IPS DF 4.7 (cell line): ENCODE results near the gene MYO3B.
A peak's percentile ranks its signal among the peaks of the same experiment; 100 is the strongest.

ENCODE experiments used
- DNase-seq: peaks from one replicate; pipeline ENCODE4 v3.0.0-alpha.2; 2013; ENCODE audit warnings: low spot score; ENCODE audit errors: extremely low read depth

MYO3B gene

DNA sequence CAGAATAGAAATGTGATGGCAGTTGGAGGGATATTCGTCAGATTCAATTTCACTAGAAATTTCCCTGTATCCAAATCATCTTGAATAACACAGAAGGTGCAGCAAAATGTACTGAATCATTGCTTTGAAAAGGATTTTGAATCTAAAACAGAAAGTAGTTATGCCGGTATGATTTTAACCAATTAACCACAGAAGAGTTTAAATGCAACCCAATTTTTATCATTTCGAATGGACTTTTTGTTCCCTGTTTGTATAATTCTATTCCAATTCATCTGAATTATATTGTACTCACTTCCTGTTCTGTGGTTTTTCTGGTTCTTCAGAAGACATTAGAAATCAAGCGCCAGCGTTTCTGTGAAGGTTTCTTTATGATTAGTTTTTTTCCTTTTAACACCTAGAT lies 190.4 kb downstream of the MYO3B start:
- no peak for DNase-seq

DNA sequence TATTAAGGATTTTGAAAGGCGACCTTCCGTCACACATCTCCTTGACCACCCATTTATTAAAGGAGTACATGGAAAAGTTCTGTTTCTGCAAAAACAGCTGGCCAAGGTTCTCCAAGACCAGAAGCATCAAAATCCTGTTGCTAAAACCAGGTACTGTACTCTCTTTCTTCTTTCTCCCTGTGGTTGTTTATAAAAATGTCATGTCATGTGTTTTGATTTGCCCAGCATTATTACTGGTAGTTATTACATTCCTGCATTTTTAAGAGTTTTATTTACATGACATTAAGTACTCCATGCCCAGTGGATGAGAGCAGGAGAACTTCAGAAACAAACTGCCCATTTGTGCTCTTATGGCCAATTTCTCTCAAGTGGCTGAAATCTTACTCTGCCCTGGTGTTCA lies 191.3 kb downstream of the MYO3B start:
- no peak for DNase-seq

- no peak for DNase-seq
Observed at GRCh38 chr2:170369894-170370293, 191.9 kb downstream of the MYO3B start.

GRCh38 chr2:170371231-170371998 lies 193.5 kb downstream of the MYO3B start:
- DNase-seq: no peak

- DNase-seq: no peak
Observed at GRCh38 chr2:170375192-170375591, 197.2 kb downstream of the MYO3B start.

DNA sequence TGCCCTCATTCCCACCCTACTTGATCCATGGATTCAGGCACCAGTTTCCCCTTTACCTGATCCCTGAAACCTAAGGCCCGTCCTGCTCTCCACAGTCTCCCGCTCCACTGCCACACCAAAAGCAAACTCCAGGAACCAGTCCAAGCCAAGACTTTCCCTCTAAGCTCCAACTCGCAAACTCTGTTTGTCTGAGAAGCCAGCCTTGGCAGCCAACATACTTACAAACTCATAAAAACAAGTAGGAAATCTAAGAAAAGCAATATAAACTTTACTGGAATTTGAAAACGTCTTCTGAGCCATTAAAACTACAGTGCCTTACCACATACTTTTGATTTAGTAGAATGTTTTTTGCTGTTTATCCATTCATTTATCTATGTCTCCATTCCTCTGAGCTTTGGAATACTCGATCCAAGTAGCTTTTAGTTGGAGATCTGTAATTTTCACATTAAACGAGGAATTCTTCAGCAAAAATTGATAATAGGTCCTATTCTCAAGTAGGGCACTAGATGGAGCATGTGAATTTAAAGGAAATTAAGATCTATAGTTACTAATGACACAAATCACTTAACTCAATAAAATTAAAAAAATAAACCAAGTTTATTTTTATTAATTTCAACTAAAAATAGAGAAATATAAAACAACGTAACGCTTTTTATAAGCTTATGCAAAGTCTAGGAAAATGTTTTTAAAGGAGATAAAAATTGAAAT lies 199.7 kb downstream of the MYO3B start:
- no peak for DNase-seq

GRCh38 chr2:170380267-170380666 lies 202.3 kb downstream of the MYO3B start:
- DNase-seq: no peak

DNA sequence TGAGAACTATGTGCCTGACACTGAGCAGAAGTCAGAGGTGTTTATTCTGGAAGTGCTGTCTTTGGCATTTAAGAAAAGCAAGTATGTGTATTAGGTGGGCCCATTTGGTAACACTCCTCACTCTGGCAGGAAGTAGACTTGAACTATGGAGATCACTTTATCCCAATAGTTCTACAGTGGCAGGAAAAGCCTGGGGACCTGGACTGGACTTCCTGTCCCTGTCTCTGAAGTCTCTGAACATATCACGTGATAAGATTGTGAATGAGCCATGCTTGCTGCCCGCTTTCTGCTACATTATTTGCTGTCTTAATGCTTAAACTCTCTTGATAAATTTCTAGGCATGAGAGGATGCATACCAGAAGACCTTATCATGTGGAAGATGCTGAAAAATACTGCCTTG lies 203.7 kb downstream of the MYO3B start:
- DNase-seq: no peak

DNA sequence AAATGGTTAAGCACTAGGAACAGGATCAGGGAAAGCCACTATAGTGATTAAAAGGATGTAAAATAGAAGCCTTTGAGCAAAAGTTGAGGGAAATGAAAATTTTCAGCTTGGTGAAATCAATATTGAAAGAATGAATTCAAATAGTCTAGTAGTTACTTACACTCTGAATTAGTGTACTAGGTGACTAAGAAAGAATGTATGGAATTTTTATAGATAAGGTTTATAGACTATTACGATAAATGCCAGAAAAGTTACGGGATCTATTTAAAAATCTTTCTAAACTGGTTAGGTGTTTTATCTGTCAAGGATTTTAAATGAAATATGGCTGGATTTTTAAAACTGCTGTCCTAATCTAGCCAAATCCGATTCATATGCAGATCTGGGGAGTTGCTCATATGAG lies 208.6 kb downstream of the MYO3B start:
- no peak for DNase-seq

DNA sequence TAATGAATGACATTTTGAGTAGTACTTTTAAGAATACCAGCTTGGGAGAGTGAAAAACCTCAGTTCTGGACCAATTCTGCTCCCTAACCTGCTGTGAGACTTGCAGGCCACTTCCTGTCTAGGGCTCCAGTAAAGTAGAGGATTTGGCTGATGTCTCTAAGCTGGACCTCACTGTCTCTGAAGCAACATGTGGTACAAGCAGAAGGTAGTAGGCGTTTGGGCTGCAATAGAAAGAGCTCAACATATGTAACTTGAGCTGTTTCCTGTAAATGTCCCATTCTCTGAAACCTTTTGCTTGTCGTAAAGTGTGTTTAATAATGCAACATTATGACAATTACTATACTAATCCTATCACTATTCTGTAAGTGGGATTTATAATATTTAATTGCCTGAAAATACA lies 213.1 kb downstream of the MYO3B start:
- no peak for DNase-seq

DNA sequence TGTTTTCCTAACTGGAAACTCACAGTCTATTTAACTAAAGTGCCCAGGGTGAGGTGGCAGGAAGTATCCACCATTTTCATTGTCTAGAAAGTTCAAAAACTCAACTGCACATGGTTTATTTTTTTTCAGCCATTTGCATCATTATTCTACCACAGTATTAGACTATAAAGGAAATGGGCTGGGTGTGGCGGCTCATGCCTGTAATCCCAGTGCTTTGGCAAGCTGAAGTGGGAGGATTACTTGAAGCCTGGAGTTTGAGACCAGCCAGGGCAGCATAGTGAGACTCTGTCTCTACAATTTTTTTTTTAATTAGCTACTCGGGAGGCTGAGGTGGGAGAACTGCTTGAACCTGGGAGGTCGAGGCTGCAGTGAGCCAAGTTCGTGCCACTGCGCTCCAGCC lies 213.8 kb downstream of the MYO3B start:
- no peak for DNase-seq

- no peak for DNase-seq
Observed at GRCh38 chr2:170393861-170394498, 216.0 kb downstream of the MYO3B start.

DNA sequence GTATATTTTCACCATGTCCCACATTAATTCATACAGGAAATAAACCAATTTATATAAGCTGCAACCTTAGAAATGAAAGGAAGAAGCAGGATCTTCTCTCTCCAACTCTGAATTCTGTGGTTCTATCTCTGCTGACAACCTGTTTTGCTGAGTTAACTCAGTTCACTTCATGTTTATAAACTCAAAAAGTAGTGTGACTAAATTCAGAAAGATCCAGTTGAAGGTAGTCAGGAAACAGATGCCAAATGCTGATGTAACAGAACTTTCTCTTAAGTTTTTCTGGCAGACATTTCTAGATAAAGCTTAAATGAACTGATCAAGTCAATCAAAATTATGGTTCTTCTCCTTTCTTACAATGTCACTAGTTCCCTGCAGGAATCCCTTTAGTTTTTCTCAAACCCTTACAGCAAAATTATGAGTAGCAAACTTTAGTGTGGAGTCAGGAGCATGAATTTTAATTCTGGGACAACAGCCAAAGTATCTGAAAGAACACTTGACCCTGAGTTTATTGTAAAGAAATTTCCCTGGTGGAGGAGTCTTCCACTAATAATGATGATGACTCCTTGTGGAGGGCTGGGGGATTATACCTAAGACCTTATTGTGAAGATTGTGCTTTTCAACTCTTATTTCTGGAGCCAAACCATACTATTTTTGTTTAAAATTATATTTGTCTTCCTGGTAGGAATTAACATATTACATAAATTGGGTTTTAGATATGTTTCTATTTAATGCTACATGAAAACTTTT lies 216.9 kb downstream of the MYO3B start:
- DNase-seq: no peak

DNA sequence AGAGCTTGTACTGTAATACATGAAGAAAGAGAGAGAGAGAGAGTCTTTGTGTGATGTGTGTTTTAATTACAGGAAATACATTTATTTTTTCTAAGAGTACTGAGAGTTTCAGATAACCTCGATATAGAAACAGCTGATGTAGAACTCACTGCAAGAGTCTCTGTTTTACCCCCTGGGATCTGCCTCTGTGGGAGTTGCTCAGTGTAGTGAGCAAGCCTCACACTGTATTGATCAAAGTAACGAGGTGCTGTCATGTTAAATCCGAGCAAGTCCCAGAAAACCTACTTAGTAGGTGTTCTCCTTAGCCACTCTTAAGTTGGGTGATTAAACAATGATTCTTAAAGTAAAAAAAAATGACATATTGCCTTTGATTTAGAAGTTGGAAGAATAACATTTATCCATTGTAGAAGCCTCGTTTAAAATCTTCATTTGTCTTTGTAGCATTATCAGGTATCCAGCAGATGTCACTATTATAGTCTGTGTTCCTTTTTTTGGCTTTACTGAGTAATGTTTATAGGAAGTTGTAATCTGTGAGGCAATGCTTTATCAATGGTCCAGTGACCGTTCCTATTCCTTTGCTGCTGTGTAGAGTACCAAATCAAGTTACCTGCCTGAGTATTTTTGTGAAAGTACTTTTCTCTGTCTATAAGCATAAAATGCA lies 219.0 kb downstream of the MYO3B start:
- no peak for DNase-seq

DNA sequence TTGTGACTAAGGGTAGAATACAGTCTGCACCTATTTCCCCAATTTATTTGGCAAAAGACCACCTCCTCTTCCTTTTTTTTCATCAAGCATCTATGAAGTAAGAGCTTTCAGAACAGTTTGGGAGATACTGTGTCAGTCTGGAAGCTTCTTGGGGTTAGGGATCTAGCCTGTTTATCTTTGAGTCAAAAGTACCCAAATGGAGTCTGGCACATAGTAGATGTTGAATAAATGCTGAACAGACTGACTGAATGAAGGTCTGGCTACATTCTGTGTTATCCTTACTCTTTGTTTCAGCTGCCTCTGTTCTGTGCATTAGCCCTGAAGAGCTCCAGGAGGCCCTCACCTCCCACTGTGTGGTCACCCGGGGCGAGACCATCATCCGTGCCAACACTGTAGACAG lies 223.2 kb downstream of the MYO3B start:
- no peak for DNase-seq

GRCh38 chr2:170404846-170405245 lies 226.9 kb downstream of the MYO3B start:
- DNase-seq: no peak

DNA sequence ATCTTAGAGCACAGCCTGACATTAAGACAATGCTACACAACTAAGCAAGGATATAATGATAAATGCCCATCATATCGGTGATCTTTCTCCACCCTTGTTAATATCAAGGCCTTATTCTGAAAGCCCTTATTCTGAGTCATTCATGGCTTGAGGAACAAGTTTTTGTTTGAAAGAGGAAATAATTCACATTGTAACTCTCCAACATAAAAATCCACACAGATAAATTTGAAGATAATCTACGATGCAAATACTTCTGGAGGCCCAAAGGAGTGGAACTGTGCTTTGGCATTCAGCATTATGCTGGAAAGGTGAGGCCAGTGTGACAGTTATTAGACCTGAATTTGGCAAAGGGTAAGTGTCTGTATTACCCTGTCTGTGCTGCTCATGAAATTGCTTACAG lies 227.4 kb downstream of the MYO3B start:
- DNase-seq: no peak

DNA sequence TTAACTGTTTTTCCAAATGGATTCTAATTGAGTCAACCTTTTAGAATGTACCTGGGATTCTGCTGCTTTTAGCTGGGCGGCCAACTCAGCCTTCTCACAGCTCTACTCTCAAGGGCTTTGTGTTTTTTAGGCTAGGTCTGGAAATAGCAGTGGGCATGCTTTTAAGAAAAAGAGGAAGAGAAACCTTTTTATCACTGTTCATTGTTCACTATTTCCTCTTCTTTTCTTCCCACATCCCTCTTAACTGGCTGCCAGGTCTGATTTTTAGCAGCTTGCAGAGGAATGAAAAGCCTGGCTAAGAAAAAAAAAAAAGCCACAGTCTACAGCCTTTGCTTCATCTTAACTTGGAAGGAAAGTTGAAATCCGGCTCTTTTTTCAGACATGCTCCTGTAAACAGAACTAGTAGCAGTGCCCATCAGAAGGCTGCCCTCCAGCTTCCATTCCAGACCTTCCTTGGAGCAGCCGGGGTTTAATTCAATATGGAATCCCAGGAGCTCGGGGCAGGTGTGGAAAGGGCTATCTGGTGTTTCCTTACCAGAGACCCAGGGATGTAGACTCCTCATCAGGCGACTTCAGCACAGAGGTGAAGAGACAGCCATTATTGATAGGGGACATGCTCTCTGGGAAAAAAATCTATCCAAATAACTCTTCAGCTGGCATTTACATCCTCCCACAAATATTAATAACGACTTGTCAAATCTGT lies 230.7 kb downstream of the MYO3B start:
- no peak for DNase-seq

- DNase-seq: peak; percentile 22
Observed at GRCh38 chr2:170409164-170409535, 231.2 kb downstream of the MYO3B start.

DNA sequence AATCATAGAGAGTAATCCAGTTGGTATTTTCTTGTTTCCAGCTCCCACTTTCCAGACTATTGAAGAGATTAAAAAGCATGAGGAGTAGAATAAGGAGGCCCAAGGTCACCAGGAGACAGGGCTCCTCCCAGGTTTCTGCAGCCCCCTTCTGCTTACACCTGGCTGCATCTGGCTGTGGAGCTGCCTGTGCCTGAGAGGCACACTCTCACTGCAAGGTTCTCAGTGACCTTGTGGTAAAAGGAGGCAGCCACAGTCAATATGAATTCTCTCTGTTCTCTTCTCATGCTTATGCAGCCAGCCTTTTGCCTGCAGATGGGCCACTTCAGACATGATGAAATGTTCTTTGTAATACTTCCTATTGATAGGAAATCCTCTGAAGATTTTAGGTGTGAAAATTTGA lies 233.7 kb downstream of the MYO3B start:
- no peak for DNase-seq
